HepG2 (cell line): ENCODE measurements around the gene CXCL10. TPM values are rescaled to one million over a fixed set of nuclear protein-coding genes. Genes with fewer than 3 reads are reported as not detected.

Experiments used
- SMAD3 ChIP-seq: sonication (generic); formaldehyde crosslinking; IDR thresholded peaks from 2 replicates; pipeline ENCODE4 v1.4.0; 2020; ENCODE audit warnings: missing genetic modification reagents
- ZNF318 ChIP-seq: sonication (generic); formaldehyde crosslinking; IDR thresholded peaks from 2 replicates; pipeline ENCODE4 v1.4.0; 2020; ENCODE audit warnings: mild to moderate bottlenecking, missing genetic modification reagents
- polyA plus RNA-seq, 8 experiments: library from polyadenylated mRNA; depleted of rRNA in 3 of 8; stranded (reverse) in 7 of 8; unstranded in 1 of 8; fragments of >200 nt; fragmentation: Illumina TruSeq in 4 of 8; extraction: Trizol in 4 of 8; gene quantifications; 2 replicates each; pipeline versions ENCODE4 v1.2.1 to v1.2.3, GENCODE V29; 2011 to 2016; ENCODE audit warnings: low read depth in 4 of 8, missing spikeins in 1 of 8, mixed read lengths in 1 of 8; ENCODE audit not compliant: insufficient read depth in 1 of 8
- total RNA-seq, 5 experiments: library from RNA; depleted of rRNA; stranded (reverse); fragments of >200 nt; fragmentation: Illumina TruSeq; extraction: Trizol; gene quantifications; 2 replicates each; pipeline ENCODE4 v1.2.3, GENCODE V29; 2016; ENCODE audit warnings: low read depth in 1 of 5
- TF ChIP-seq, protein P1 (sequence below): sonication (generic); formaldehyde crosslinking; IDR thresholded peaks from 2 replicates; pipeline ENCODE4 v1.5.1; 2020; ENCODE audit warnings: mild to moderate bottlenecking, missing genetic modification reagents, borderline replicate concordance

The CXCL10 gene
- total and polyA plus RNA-seq, 2 of the 13 experiments (the other 11 are each of a cell fraction or from before 2014, with no cell fraction given): not detected

DNA sequence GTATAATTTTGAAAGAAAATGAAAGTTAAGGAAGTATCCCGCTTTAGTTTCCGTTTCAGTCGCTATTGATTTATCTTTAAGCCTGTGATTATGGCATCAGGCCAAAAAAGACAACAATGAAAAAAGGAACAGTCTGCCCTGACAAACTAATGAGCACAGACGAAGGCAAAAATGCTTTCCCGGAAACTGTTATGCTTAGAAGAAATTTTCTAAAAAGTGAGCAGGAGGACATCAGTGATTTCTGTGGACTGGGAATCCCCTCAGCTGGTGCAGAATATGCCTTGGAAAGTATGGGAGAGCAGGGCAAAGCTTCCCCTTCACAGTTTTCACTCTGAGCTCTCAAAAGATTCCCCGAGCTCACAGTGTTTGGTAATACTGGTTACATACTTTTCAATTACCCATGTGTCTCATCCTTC, 5.1 kb upstream of the CXCL10 start (continued):
- no peak for TF ChIP-seq ZNF318 (CRISPR knock-in tag)
- TF ChIP-seq, protein P1, sequence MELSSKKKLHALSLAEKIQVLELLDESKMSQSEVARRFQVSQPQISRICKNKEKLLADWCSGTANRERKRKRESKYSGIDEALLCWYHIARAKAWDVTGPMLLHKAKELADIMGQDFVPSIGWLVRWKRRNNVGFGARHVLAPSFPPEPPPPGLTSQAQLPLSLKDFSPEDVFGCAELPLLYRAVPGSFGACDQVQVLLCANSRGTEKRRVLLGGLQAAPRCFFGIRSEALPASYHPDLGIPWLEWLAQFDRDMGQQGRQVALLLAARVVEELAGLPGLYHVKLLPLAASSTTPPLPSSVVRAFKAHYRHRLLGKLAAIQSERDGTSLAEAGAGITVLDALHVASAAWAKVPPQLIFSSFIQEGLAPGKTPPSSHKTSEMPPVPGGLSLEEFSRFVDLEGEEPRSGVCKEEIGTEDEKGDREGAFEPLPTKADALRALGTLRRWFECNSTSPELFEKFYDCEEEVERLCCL (CRISPR knock-in tag): no peak
- TF ChIP-seq SMAD3 (CRISPR knock-in tag): no peak
